ENCODE results near the gene TMSB4Y.

TMSB4Y gene

DNA sequence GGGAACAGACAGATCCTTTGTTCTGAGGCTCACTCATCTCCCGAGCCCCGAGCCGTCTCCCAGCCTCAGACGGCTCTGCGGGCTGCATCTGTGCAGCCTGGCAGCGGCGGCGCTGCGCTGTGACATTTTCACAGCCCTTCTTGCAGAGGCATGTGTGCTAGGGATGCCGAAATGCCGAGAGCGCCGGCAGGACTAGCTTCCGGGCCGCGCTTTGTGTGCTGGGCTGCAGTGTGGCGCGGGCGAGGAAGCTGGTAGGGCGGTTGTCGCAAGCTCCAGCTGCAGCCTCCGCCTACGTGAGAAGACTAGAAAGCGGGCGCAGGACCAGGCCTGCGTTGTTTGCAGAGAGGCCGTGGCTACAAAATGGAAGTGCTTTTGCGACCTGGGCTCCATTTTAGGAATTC lies at the start of gene TMSB4Y:
TMSB4Y (plus strand) TSS at position 332 of the 401 bp plus-strand sequence.
- DNase-seq (ENCODE audit: low read depth): no peak

DNA sequence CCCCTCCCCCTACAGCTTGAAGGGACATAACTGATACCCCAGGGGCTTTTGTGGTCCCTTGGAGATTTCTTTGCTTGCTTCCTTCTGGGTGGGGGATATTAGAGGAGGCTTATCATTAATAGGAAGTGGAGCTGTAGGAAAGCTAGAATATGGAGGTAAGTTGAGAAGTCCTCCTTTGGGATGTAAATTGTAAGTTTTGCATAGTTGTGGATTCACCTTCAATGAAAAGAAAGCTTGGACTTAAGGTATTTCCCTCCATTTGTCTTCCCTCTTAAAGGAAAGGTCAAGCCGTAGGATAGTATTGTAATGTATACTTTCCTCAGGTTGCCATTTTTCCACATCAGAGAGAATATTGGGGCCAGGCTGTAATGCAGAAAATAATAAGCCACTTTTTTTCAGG lies 39.5 kb upstream of the TMSB4Y start:
- no peak for DNase-seq (ENCODE audit: low read depth)

DNA sequence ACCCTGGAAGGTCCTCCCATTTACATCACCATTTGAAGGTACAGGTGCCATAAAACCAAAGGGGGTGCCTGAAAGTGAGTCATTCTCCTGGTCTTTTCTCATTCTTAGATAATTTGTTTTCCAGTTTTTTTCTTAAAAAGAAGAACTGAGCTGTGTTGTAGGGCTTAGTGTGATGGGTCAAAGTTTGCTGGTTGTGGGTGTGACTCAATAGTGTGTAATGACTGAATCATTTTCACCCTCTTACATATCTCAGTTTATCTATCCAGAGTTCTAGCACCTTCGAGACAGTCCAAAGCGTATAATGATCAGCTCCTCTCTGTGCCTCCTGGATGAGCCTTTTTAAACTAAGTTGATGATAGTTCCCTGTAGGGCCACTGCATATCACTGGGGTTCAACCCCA lies 32.6 kb upstream of the TMSB4Y start:
- no peak for DNase-seq (ENCODE audit: low read depth)

DNA sequence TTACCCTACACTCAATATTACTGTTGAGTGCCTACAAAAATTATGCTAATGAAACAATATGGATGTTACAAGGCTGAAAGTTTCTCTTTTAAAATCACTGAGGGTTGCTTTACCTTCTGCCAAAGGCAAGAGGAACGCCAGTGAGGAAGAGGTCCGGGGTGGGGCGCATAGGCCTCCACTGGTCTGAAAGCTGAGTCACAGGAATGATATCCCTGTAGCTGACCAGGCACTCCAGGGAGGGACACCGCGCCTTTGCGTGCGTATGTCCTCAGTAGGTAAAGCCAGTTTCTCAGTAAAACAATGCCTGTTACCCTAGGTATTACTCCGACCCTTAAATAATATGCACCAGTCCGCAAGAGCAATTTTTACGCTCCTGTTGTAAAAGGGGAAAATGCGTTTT lies 1.4 kb upstream of the TMSB4Y start:
- no peak for DNase-seq (ENCODE audit: low read depth)

DNA sequence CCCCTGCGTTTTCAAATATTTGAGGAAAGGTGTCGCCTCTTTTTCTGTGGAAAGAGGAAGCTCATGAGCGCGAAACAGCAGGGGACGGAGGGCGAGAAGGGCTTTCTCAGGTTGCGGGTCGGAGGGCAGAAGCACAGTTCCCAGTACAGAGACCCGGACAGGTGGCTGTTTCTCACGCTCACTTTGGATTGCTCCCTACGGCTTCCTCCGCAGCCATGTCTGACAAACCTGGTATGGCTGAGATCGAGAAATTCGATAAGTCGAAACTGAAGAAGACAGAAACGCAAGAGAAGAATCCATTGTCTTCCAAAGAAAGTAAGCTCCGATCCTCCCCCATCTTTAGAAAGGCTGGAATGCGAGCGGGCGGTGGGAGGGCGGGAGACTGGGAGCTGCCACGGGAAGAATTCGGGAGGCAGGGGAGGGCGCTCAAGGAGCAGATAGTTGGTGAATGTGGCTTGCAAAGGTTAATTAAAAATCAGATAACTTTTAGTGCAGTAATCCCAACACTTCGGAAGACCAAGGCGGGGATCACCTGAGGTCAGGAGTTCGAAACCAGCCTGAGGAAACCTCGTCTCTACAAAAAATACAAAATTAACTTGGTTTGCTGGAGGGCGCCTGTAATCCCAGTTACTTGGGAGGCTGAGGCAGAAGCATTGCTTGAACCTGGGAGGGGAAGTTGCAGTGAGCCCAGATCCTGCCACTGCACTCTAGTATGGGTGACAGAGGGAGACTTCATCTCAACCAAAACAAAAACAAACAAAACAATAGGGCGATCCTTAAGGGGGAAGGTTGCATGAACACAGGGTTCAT lies 627 bp downstream of the TMSB4Y start:
- no peak for DNase-seq (ENCODE audit: low read depth)

DNA sequence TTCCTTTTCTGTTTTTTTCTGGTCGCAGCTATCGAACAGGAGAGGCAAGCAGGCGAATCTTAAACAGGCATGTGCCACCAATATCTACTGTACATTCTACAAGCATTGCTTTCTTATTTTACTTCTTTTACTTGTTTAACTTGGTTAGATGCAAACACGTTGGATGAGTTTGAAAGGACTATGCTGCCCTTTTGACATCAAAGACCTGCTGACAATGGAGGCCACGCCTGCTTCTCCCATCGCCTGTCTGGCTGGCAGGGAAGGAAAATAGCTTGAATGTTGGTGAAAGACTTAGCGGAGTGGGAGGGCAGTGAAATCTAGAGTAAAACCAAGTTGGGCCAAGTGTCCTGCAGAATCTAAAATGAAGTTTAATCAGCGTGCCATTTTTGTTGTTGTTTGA lies 1.5 kb downstream of the TMSB4Y start:
- DNase-seq (ENCODE audit: low read depth): no peak

DNA sequence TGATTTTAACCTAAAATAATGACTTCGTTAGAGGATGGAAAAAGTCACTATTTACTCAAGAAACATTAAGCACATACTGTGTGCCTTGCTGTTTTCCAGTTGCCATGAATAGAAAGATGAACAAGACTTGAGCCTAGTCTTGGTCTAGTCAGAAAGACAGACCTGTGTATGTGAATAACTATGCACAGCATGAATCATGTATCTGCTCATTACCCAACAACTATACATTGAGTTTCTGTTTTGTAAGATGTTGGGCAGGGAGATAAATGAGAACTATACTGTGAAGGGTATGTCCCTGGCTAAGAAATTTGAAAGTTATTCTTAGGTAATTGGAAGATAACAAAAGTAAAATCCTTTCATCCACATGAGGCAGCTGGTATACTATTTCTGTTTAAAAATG lies 4.3 kb downstream of the TMSB4Y start:
- no peak for DNase-seq (ENCODE audit: low read depth)

DNA sequence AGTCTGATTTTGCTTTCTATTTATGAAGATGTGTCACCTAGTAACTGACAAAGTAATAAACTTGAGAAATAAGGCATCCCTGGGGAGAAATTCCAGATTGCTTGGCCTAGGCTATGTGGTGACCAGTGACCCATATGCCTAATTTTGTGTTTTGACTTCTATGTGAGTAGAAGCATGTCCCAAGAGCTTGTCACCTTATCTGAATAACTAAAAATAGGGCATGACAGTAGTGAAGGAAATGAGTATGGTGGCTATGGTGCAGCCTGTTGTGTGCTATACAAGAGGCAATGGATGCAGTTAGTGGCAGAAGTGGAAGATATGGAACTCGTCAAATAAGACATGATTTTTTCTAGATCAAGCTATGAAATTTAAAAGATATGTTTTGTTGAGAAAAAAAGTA lies 15.3 kb downstream of the TMSB4Y start:
- no peak for DNase-seq (ENCODE audit: low read depth)

DNA sequence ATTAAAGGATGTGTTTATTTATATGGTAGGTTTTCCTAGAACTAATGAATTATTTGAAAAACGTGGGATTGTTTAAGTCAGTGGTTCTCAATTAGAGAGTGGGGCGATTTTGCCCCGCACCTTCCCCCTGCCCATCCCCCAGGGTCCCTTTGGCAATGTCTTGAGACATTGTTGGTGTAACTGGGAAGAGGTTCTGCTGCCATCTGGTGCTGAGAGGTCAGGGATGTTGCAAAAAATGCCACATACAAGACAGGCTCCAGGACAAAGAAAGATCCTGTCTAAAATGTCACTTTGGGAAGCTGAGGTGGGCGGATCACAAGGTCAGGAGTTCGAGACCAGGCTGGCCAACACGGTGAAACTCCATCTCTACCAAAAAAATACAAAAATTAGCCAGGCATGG lies 25.8 kb downstream of the TMSB4Y start:
- DNase-seq (ENCODE audit: low read depth): no peak

DNA sequence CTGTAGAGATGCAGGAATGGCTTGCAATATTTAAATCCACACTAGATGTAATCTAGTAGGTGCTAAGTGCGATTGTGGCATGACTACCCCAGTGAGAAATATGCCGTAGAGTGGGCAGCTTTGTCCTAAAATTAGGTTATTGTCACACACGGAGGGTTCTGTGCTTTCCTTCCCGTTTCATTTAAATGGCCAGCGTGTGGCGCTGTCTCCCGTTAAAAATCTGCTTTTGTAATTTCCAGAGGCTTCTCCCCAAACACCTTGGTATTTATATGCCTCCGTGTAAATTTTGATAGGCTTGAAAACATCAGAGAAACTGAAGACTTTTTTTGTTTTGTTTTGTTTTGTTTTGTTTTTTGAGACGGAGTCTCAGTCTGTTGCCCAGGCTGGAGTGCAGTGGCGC lies 34.9 kb downstream of the TMSB4Y start:
- no peak for DNase-seq (ENCODE audit: low read depth)

DNA sequence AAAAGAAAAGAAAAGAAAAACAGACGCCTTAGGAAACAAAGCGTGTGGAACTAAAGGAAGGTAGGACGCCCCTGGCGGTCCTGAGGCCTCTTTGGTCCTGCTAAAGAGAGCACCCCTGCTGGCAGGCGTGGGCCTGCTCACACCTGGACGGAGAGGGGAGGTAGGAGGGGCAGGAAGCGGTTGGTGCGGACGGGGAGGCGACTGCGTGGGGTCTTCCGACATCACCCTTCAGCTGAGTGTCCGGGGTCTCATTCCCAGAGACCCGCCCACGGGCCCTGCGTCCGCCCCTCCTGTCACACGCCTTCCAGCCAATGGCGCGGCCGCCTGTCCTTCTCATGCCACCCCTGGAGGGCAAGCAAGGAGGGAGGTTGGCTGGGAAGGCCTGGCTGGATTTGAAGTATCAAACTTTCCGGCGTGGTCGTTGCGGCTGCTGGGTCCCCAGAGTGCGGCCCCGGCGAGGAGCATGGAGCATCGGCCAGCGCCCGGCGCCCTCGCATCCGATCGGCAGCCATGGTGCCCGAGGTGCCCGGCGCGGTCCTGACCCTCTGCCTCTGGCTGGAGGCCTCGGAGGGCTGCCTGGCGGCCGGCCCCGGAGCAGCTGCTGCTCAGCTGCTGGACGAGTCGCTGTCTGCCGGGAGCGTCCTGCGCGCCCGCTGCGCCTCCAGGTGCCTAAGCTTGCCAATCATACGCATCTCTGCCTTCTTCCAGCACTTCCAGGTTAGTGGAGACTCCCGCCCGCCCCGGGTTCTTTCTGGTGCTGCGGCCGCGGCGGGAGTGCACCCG lies 47.8 kb downstream of the TMSB4Y start:
- DNase-seq (ENCODE audit: low read depth): no peak

DNA sequence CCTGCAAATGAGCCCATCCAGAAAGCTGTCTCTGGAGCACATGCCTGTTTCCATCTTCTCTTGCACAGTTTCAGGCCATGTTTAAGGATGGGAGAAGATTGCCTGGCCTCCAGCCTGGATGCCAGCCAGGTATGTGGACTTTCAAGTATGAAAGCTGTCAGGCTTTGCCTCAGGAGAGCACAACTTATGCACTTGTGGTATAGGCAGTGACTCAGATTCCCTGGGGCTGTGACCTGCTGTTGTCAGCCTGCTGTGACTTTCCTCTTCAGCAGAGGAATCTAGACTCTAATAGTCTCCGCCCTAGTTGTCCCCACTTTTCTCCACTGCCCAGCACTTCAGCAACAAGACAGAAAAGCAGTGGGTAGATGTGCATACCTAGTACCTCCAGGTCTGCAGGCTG lies 51.0 kb downstream of the TMSB4Y start:
- DNase-seq (ENCODE audit: low read depth): no peak
